Measurements from ENCODE around the gene TEP1. TPM values are rescaled to one million over a fixed set of nuclear protein-coding genes. Genes with fewer than 3 reads are reported as not detected.

TEP1 gene
- total RNA-seq, 6 experiments from 2014 or later: 11.6 to 16.1 (median 13.7) TPM

DNA sequence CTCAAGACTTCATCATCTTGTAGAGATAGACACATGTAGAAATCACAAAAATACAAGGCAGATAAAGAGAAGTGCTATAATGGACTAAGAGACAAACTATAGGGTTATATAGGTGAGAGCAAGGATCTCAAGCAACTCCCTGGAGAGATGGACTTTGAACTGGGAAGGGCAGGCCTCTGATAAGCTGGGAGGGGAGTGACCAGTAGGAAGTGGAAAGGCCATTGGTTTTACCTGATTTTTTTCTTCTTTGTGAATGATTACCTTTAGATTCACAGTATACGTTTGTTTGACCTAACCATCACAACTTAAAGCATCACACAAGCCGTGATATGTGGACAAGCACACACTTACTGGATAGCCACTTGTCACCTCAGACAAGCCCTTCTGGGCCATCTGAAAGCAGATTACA, 5.2 kb upstream of the TEP1 start:
- no peaks in the 10 kb centered on the region for H3K36me3 Mint-ChIP-seq (ENCODE audit: low read depth)
- no peak for DNase-seq
- H3K27ac Mint-ChIP-seq: no peak overlapping the region
- TF ChIP-seq, protein P1, sequence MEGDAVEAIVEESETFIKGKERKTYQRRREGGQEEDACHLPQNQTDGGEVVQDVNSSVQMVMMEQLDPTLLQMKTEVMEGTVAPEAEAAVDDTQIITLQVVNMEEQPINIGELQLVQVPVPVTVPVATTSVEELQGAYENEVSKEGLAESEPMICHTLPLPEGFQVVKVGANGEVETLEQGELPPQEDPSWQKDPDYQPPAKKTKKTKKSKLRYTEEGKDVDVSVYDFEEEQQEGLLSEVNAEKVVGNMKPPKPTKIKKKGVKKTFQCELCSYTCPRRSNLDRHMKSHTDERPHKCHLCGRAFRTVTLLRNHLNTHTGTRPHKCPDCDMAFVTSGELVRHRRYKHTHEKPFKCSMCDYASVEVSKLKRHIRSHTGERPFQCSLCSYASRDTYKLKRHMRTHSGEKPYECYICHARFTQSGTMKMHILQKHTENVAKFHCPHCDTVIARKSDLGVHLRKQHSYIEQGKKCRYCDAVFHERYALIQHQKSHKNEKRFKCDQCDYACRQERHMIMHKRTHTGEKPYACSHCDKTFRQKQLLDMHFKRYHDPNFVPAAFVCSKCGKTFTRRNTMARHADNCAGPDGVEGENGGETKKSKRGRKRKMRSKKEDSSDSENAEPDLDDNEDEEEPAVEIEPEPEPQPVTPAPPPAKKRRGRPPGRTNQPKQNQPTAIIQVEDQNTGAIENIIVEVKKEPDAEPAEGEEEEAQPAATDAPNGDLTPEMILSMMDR (IDR thresholded peaks at IDR 0.05): no peak
- H3K4me3 Mint-ChIP-seq: no peak overlapping the region
- H3K9me3 Mint-ChIP-seq: no peaks in the 10 kb centered on the region
- peaks cover 2% of the 10 kb centered on the region for H3K27me3 Mint-ChIP-seq (ENCODE audit: insufficient read depth)
- H3K4me1 Mint-ChIP-seq (ENCODE audit: low read depth): peaks cover 16% of the 10 kb centered on the region

DNA sequence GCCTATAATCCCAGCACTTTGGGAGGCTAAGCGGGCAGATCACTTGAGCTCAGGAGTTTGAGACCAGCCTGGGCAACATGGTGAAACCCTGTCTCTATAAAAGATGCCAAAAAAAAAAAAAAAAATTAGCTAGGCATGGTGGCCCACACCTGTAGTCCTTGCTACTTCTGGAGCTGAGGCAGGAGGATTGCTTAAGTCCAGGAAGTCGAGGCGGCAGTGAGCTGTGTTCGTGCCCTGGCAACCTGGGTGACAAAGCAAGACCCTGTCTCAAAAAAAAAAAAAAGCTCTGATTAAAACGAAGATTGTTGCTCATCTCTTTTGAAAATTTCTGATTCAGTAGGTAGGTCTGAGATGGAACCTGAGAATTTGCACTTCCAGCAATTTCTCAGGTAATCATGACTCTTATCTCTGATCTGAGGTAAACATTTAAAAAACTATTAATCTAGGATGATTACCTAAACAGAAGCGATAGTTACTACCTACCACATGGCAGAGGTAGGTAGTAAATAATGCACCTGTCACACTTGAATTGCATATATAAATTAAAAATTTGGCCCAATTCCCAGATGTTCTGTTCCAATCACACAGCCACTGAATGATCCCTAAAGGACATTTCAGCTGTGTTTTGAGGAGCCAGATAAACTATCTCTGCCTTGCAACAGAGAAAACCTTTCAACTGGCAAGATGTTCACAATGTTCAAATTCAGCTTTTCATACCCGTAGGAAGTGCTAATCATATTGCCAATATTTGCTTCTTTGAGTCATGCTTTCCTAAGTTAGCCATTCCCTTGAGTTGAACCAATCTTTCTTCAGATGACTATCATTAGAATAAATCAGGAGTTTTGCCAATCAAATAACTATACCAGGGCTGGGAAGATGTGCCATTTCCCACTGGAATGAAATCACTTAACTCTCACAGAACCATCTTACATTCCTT, 4.2 kb upstream of the TEP1 start:
- no peak for DNase-seq
- Mint-ChIP-seq H3K27me3 (ENCODE audit: insufficient read depth) (peaks cover 6% of the 10 kb centered on the region), H3K4me1 (ENCODE audit: low read depth) (peaks cover 19% of the 10 kb centered on the region), H3K27ac (no peak overlapping the region), H3K4me3 (no peak overlapping the region), H3K9me3 (no peaks in the 10 kb centered on the region), H3K36me3 (ENCODE audit: low read depth) (no peaks in the 10 kb centered on the region)
- TF ChIP-seq, protein P1 (IDR thresholded peaks at IDR 0.05): no peak

DNA sequence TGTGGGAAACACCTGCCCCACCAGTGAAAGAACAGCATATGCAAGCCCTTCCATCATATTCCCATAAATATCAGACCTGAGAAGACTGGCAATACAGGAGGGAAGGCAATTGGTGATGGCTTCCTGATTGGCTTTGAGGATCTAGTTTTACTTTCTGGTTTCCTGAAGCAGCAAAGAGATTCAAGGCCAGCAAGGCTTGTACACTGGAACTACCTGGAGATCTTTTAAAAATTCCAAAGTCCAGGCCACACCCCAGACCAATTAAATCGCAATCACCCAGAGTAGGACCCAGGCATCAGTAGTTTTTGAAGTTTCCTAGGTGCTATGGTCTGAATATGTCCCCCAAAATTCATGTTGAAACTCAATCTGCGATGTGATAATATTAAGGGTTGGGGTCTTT, 2.9 kb upstream of the TEP1 start:
- Mint-ChIP-seq H3K27ac (no peak overlapping the region), H3K36me3 (ENCODE audit: low read depth) (no peaks in the 10 kb centered on the region), H3K4me1 (ENCODE audit: low read depth) (peaks cover 32% of the 10 kb centered on the region), H3K9me3 (no peaks in the 10 kb centered on the region), H3K27me3 (ENCODE audit: insufficient read depth) (peaks cover 4% of the 10 kb centered on the region), H3K4me3 (no peak overlapping the region)
- TF ChIP-seq, protein P1 (IDR thresholded peaks at IDR 0.05): no peak
- no peak for DNase-seq

DNA sequence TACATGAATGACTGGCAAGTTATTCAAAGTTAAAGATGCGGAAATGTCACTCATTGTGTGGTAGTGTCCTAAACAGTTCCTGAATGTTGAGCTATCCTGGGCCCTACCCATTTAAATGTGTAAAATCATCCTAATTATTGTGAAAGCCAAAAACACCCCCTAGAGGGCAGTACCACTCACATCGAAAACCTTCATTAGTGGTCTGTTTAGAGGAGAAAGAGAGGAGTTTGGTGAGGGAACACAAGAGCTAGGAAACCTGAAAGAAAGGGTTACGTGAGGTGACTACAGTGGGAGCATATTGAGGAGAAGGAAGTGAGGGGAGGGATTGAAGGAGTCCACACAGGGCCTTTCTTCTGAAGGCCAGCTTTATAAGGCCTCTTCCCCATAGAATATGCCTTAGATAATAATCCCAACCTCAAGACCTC, 2.5 kb upstream of the TEP1 start:
- TF ChIP-seq, protein P1 (IDR thresholded peaks at IDR 0.05): peak; percentile 83
- Mint-ChIP-seq H3K4me1 (ENCODE audit: low read depth) (peaks cover 36% of the 10 kb centered on the region), H3K27me3 (ENCODE audit: insufficient read depth) (peaks cover 4% of the 10 kb centered on the region), H3K9me3 (no peaks in the 10 kb centered on the region), H3K36me3 (ENCODE audit: low read depth) (no peaks in the 10 kb centered on the region), H3K4me3 (no peak overlapping the region), H3K27ac (no peak overlapping the region)
- DNase-seq: peak; percentile 53

DNA sequence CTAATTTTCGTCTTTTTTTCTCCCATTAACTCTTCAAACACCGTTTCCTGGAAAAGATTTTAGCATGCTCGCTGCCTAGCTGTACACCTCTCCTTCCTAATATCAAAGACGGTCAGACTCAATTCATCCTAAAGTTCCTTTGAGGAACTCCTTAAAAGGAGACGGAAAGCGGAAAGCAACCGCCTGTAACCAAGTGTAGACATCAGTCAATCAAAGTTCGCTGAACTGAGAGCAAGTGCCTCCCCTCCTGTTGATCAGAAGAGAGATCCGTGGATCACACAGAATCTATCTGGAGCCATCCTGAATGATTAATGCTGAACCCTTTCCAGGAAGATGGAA, 412 bp upstream of the TEP1 start:
- H3K36me3 Mint-ChIP-seq (ENCODE audit: low read depth): no peaks in the 10 kb centered on the region
- no peak for DNase-seq
- TF ChIP-seq, protein P1 (IDR thresholded peaks at IDR 0.05): no peak
- H3K27me3 Mint-ChIP-seq (ENCODE audit: insufficient read depth): peaks cover 4% of the 10 kb centered on the region
- peaks cover 52% of the 10 kb centered on the region for H3K4me1 Mint-ChIP-seq (ENCODE audit: low read depth)
- H3K9me3 Mint-ChIP-seq: no peaks in the 10 kb centered on the region
- peak overlapping the region; percentile 92 for H3K27ac Mint-ChIP-seq
- H3K4me3 Mint-ChIP-seq: peak overlapping the region; percentile 95
